HPDE6-E6E7 (cell line): ENCODE measurements around the gene RYR2.
A peak's percentile ranks its signal among the peaks of the same experiment; 100 is the strongest.

Experiments used
- DNase-seq: peaks from one replicate; pipeline ENCODE4 v3.0.0; 2011; ENCODE audit warnings: missing footprints; ENCODE audit errors: extremely low spot score

Gene RYR2

DNA sequence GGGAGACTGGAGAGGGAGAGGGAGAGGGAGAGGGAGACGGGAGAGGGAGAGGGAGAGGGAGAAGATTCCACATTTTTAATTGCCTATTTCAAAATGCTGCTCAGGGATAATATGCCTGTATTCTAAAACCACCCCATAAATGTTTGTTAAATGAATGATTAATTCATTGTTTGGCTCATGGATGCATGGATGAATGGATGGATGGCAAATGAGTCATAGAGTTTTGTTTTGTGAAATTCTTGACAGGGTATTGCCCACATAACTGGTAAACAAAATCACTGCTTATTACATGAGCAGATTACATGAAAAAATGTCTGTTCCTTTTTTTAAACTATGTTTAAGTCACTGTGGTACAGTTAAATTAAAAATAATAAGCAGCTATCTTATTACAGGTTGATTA lies 628.3 kb downstream of the RYR2 start:
- DNase-seq = no peak

DNA sequence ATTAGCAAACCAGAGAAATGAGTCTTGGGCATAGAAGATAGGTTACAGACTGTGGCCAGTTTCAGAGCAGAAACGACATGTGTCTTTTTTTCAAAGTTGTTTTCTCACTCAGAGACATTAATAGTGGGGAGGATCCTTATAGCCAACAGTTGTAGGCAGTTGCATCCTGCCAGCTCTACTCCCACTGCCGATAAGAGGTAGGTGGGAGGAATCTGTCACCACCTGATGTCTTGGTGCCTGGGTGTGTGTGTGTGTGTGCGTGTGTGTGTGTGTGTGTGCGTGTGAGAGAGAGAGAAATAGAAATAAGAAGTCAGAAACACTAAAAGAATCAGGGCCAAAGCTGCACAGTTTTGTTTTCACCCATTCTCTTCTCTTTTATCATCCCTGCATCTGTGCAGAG lies 629.3 kb downstream of the RYR2 start:
- DNase-seq = no peak

DNA sequence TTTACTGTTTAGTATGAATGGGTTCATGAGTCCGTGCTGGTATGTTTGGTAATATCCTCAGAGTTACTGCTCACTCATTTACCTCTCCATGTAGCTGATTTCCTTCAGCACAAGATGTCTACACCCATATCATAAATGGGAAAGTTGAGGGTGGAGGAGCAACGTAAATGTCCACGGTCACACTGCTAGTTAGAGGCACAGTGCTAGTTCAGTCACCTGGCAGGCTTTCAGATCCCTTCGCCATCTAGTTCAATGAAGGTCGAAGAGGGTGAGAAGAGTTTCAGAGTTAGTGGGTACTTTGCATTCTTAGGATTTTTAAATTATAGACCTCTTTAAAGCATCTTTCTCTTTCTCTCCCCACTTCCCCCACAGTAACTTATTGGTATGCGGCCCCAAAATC lies 630.0 kb downstream of the RYR2 start:
- no peak for DNase-seq

DNA sequence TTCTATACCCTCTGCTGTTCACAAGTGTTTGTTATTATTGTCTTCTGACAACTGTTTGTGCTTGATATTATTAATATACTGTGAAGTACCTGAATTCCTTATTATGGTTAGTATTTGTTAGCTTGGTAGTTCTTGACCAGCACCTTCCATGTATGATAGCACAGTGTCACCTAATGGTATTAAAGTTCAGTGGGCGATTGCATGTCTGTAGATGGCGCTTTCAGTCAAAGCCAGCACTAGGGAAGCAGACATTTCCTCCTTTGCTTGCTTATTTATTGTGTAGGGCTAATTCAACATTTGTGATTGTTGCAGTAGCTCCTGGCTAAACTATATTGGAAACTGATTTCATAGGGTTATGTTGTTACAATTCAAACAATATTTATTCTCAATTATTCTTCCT lies 630.8 kb downstream of the RYR2 start:
- DNase-seq = peak; percentile 11

DNA sequence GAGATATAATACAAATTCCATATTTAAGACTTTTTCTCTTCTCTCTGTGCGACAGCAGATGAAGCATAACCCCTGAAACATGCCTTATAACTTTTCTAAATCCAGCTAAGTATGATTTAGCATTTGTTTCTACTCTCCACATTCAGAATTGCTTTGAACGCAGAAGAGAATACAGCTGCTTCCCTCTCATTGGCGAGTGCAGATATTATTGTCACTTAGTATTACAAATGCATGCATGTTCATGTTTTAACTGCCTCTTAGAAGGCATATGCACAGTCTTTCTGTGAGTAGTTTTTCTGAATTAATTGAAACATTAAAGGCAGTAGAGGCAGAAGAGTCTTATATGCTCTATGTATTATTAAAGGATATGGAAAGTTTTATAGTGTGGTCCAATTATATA lies 631.6 kb downstream of the RYR2 start:
- no peak for DNase-seq

DNA sequence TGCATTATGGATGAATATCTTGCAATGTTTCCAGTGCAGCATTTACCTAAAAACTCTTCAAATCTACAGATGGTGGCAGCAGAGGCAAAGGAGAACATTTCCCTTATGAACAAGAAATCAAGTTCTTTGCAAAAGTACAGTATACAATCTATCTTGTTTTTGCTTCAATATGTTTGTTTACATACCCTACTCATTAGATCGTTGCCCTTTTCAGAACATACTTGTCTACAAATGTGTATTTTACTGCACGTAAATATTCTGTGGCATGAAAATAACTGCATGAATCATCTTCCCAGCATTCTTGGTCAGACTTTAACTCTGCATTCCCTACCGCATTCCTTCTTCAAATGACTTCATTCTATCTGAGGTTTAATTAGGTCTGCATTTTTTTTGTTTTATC lies 636.0 kb downstream of the RYR2 start:
- peak; percentile 7 for DNase-seq

DNA sequence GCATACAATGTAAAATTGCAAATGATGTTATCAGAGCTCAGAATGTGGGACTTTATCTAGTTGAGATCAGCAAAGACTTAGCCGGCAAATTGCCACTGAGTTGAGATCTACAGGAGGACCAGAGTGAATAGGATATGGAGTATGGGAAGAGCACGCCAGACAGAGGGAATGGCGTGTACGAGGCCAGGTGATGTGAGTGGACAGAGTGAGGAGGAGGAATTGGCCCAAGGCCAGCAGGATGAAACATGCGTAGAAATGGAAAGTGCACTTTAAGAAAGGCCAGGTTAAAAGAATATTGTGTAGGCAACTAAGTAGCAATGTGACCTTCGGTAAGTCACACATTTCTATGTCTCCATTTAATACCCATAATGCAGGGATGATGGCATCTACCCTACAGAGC lies 637.7 kb downstream of the RYR2 start:
- no peak for DNase-seq

DNA sequence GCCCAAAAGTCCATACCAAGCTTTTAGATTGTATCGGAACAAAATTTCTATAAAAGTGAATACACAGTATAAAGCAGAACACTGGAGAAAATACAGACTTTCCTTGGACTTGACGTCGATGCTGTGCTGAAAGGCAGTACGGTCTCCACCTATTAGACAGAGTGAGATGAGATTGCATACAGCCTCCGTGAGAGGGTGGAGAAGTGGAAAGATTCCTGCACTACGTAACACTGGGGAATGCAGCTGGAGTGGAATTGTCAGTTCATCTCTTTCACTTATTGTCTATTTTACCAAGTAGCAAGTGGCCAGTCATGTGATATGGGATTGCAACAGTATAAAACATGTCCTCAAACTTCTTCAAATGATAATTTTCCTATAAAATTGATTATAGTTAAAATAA lies 639.2 kb downstream of the RYR2 start:
- DNase-seq = no peak

DNA sequence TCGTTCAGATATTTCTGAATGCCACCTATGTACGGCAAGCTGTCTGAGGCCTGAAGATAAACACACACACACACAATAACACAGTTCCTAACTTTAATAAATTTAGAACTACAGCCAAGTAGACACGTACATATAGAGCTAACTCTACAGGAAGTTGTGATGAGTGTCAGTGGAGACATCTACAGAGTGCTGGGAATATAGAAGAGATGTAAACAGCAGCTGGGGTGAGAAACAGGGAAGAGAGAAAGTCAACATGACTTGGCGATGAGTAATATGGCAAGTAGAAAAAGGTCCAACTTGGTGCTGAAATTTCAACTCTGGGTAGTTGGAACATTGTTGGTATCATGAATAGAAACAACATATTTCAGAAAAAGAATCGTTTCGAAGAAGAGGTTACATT lies 642.3 kb downstream of the RYR2 start:
- DNase-seq = peak; percentile 26

DNA sequence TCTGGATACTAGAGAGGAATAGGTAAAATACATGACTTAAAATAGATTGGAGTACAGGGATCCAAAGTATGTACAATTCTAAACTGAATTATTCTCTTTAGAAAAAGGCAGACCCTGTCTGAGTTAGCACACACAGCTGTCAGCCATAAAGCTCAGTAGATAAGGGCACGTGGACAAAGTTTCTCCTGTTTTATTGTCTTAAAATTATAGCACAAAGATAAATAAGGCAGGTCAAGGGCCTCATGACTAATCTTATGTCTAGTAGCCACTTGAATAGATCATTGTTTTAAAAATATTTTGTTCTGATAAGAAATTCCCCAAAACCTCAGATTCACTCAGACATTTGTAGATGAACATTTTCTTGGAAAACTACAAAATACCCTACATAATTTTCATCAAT lies 643.6 kb downstream of the RYR2 start:
- no peak for DNase-seq

DNA sequence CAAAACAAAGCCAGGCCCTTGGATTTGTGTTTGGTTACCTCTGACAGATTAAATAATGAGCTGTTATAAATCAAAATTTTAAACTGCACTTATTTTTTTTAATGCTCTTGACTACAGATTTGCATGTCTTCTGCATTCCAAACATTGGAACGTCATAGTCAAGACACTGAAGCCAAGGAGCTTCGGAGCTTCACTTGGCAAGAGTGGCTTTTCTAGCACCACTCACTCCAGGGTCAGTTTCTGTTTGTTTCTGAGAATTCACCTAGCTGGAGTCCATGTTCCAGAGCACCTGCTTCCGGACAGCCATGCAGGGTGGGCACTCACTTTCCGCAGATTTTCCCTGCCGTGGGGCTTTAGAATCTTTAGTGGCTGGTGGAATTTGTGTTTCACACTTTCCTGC lies 645.8 kb downstream of the RYR2 start:
- no peak for DNase-seq

DNA sequence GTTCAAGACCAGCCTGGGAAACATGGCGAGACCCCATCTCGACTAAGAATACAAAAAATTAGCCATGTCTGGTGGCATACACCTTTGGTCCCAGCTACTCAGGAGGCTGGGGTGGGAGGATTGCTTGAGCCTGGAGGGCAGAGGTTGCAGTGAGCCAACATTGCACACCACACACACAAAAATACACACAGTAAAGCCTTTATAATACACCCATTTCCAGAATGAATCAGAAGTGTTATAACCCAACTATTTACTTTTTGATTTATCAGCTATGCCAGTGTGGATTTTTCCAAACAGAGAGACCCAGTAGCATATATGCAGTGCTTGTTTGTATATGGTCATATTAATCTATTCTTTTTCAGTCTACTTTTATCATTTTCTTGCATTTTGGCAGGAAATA lies 648.7 kb downstream of the RYR2 start:
- no peak for DNase-seq

DNA sequence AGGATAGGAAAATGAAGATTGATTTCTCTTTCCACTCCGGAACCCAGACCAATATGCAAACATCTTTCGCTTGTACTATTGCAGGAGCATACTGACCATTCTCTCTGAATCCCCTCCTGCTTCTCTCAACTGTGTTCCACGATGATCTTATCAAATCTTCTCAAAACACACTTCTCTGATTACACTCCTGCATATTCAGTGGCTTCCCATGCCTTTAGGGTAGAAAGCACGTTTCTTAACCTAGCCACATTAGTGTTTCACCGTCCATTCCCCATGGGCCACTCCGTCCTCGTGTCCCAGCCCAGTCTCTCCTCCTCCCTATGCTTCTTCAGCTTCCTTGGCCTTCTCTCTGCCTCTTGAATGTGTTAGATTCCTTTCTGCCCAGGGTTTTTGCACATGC lies 650.3 kb downstream of the RYR2 start:
- DNase-seq = no peak

DNA sequence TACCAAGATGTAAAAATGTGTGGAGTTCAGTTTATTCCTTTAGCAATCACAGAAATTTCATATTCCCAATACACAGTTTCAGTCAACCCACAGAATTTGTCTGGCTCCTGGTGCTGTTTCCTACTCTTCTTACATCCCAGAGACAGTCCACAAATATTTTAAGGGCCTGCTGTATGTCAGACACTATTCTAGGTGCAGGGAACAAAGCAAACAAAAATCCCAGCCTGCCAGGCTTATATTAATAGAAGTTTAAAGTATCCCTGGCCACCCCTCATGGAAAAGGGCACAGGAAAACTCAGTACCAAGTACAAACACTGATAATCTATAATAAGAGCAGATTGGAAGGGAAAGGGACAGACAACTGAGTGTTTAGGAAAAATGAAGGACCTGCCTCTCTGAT lies 653.9 kb downstream of the RYR2 start:
- DNase-seq = no peak

DNA sequence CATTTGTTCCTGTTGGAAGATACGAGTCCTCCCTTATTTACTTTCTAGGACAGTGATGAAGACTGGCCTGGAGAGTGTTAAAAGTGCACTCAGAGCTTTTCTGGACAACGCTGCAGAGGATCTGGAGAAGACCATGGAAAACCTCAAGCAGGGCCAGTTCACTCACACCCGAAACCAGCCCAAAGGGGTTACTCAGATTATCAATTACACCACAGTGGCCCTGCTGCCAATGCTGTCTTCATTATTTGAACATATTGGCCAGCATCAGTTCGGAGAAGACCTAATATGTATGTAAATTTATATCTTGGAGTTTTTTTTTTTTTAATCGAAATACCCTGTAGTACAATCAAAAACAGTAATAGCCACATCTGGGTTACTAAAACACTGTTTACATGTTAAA lies 658.2 kb downstream of the RYR2 start:
- no peak for DNase-seq

DNA sequence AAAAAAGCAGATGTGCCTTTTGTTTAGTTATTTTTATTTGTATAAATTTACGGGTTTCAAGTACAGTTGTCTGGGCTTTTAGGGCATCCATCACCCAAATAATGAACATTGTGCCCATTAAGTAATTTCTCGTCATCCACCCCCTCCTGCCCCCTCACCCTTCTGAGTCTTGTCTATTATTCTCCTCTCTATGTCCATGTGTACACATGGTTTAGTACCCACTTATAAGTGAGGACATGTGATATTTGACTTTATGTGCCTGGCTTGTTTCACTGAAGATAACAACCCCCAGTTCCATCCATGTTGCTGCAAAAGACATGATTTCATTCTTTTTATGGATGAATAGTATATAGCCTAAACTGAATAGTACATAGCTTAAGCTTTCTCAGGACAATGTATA lies 659.5 kb downstream of the RYR2 start:
- no peak for DNase-seq

DNA sequence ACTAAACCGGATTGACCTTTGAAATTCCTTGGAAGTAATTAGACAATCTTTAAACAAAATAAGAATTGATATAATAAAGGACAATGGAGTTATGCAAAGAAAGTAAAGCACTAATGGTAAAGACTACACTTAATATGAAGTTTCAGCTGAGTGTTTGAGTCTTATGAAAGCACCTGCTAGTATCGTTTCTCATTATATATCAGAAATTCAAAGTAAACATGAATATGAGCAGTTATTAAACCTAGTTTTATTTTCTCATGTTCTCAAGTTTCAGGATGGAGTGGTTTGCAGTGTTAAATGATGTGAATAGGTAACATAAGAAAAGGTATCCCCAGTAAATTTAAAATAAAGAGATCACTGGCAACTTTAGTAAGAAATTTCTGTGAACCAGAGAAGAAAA lies 660.2 kb downstream of the RYR2 start:
- DNase-seq = no peak

DNA sequence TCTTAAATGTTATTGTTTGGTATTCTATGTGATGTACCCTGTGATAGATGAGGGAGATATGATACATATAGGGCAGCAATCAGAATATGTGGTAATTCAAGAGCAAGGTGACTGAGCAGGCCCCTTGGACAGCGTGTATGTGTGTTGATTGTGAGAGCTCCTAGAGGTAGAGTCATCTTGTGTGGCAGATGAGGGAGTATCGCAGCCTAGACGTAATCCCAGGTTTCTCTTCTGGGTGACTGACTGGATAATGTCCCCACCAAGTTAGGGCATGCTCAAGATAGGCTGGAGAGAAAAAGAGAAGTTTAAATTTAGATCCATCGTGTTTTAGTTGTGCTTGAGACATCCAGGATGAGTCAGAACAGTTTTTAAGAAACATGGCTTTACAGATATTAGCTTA lies 663.5 kb downstream of the RYR2 start:
- DNase-seq = no peak

DNA sequence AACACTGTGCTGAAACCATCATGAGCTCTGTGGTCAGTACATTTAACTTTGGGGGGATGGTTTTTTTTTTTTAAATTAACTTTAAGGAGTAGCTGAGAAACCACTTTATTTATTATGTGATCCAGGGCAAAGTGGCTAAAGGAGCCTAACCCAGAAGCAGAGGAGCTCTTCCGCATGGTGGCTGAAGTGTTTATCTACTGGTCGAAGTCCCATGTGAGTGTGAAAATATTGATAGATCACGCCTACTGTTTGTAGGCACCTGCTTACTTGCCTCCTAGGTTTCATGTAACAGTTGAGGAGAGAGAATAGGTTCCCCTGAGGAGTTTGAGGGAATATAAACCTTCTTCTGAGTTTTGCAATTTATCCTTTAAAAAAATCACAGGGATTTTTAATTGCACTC lies 667.4 kb downstream of the RYR2 start:
- DNase-seq = no peak

DNA sequence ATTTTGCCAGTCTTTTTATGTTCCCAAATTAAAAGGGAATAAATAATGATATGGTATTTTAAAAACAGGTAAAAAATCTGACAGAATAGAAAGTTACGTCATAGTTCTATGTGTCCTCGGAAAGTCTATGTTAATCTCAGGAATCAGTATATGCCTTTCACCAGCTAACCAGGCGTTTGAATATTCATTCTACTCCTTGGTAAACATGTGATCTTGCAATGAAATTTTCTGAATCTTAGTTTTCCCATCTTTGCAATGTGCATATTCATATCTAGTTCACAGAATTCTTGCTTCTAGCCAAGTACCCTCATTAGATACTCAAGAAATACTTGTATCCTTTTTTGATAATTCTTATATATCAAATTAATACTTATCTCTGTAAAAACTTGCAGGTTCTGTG lies 669.3 kb downstream of the RYR2 start:
- DNase-seq = no peak

DNA sequence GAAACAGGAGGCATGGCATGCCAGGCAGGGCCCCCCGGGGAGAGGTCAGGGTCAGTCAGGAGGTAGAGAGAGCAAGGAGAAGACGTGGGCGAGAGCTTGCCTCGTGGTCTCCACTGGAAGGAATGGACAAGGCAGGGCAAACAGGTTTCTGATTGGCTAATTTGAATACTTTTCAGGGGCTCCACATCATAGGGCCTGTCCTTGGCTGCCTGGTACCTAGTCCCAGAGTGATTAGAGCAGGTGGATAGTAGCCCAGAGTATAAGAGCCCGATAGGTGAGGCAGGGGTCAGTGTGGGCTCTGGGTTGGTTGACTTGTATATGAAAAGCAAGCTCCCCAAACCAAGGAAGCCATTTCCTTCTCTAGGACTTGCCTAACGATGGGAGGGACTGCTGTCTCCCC lies 670.1 kb downstream of the RYR2 start:
- no peak for DNase-seq

DNA sequence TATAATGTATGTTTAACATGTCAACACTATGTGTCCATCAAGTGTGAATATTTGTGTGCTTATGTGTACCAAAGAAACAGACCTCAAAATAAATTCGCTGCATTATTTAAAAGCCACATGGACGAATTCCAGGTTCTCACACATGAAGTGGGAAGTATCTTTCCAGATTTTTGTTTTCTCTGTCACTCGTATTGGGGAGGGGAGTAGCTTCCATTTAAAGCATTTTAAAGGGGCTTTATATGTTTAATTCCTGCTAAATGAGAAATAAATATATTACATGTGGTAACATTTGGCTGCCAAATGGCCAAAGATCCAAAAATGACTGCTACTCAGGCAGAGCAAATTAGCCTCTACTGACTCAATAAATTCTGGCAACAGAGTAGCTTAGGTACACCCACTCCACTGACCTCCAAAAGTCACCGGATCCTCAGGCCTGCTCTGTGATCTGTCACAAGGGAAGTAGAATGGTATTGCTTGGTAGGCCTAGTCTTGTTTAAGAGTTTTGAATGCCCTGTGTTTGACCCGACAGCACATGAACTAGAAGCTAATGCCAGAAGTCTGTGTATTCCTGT lies 670.7 kb downstream of the RYR2 start:
- DNase-seq = no peak

DNA sequence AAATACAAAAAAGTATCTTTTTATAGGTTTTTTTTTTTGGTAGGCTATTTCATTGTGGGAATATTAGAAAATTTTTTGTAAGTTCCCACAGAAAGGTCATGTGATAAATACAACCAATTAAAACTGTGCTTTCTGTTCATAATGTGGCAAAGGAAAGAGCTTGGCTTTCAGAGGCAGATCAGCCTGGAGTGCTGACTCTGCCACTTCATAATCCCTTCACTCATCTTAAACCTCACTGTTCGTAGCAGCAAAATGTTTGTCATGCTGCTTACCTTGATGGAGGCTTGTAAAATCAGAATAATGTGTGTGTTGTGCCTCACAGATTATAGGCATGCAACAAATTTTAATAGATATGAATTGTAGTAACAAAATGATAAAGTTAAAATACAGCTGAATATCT lies 671.9 kb downstream of the RYR2 start:
- no peak for DNase-seq

DNA sequence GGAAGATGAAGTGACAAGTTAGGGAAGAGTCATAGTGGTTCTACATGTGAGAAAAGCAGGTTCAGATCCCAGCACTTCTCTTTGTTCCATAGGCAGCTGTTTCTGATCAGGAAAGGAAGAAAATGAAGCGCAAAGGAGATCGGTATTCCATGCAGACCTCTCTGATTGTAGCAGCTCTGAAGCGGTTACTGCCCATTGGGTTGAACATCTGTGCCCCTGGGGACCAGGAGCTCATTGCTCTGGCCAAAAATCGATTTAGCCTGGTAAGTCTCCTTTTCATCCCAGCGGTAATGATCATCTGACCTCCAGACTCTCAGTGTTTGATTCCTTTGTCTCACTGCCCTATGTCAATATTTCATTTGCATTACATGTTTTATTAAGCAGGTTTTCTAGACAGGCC lies 675.1 kb downstream of the RYR2 start:
- DNase-seq = no peak

DNA sequence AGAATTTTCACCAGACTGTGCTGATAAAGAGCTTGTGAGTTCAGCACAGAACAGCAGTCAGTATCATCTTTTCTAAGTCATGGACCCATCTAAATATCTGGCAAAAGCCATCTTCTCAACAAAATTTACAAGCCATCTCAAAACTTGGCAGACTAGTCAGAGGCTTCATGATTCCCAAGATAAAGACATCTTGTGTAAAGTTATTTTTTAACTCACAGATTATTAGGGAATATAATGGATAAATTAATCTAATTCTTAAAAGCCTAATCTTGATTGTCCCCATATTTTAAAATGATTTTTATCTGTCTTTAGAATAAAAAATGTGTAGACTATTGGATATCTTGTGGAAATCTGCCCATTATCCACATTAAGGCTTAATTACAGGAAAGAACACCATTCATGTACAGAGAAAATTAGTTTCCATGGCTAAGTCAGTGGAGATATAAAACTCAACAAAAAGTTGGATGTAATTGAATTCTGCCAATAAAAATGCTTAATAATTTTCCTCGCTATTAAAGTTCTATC lies 688.9 kb downstream of the RYR2 start:
- DNase-seq = no peak
